ENCODE results near the gene IFIT1.
"Not testable (repeated sequence)": the region's sequence is repeated elsewhere in the genome, so short reads cannot be mapped to it uniquely, and the experiment has no call there.

DNA sequence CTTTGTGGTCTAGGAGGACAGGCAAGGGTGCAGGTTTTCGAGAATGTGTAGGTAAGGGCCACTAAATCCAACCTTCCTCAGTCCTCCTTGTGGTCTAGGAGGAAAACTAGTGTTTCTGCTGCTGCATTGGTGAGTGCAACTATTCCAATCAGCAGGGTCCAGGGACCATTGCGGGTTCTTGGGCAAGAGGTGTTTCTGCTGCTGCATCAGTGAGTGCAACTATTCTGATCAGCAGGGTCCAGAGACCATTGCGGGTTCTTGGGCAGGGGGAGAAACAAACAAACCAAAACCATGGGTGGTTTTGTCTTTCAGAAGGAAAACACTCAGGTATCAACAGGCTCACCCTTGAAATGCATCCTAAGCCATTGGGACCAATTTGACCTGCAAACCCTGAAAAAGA is 15.4 kb downstream of the IFIT1 start:
- TF ChIP-seq, protein P1, sequence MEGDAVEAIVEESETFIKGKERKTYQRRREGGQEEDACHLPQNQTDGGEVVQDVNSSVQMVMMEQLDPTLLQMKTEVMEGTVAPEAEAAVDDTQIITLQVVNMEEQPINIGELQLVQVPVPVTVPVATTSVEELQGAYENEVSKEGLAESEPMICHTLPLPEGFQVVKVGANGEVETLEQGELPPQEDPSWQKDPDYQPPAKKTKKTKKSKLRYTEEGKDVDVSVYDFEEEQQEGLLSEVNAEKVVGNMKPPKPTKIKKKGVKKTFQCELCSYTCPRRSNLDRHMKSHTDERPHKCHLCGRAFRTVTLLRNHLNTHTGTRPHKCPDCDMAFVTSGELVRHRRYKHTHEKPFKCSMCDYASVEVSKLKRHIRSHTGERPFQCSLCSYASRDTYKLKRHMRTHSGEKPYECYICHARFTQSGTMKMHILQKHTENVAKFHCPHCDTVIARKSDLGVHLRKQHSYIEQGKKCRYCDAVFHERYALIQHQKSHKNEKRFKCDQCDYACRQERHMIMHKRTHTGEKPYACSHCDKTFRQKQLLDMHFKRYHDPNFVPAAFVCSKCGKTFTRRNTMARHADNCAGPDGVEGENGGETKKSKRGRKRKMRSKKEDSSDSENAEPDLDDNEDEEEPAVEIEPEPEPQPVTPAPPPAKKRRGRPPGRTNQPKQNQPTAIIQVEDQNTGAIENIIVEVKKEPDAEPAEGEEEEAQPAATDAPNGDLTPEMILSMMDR (IDR thresholded peaks at IDR 0.05): not testable (repeated sequence)
- not testable (repeated sequence) for TF ChIP-seq EZH2phosphoT487 (IDR thresholded peaks at IDR 0.05)

Measured in neural progenitor cell (in vitro differentiated cells).